Thyroid gland (tissue), 4 donors: ENCODE measurements around the gene ADARB2.

Experiments
- POLR2A ChIP-seq, 2 donors: fragments of 450-650 bp; IDR thresholded peaks; one replicate each; pipeline ENCODE4 v1.6.1; 2017; ENCODE audit warnings: antibody characterized with exemption in 2 of 2, mild to moderate bottlenecking in 2 of 2, moderate library complexity in 1 of 2
- TF ChIP-seq, protein P1 (sequence below), 6 experiments: fragments of 200-600 bp in 3 of 6; fragments of 450-650 bp in 3 of 6; sonication (generic) in 3 of 6; IDR thresholded peaks; one replicate each; pipeline ENCODE4 v1.5.1; 2016 to 2019; ENCODE audit warnings: antibody characterized with exemption in 6 of 6, mild to moderate bottlenecking in 2 of 6, inconsistent platforms in 1 of 6, moderate library complexity in 1 of 6

DNA sequence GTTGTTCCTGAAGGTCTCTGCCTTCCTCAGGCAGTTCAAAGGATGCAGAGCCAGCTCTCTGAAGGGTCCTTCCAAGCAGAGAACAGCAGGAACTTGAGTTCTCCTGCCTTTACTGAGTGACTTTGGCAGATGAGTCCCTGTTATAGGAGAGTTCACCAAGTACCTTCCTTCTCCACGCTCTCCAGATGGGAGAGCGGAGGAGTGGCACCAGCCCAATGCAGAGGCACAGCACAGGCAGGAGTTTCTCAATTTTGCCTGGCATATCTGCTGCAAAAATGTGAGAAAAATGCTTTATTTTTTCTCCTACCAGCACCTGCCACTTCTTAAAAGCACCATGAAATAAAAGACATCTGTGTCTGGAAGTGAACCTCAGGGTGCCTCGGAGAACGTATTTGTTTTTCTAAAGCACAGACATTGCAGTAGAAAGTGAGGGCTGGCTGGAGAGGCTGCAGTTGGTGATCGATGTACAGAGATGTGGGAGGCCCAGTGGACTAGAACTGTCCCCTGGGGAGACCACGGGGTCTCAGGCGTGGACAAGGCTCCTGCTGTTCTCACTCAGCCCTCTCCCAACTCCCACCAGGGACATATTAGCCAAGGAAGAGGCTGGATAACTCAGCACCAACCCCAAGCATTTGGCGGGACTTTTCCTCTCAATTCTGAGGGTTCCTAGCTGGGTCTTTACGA, 506.6 kb downstream of the ADARB2 start:
- no peak for TF ChIP-seq POLR2A (IDR thresholded peaks at IDR 0.05)
- TF ChIP-seq, protein P1, sequence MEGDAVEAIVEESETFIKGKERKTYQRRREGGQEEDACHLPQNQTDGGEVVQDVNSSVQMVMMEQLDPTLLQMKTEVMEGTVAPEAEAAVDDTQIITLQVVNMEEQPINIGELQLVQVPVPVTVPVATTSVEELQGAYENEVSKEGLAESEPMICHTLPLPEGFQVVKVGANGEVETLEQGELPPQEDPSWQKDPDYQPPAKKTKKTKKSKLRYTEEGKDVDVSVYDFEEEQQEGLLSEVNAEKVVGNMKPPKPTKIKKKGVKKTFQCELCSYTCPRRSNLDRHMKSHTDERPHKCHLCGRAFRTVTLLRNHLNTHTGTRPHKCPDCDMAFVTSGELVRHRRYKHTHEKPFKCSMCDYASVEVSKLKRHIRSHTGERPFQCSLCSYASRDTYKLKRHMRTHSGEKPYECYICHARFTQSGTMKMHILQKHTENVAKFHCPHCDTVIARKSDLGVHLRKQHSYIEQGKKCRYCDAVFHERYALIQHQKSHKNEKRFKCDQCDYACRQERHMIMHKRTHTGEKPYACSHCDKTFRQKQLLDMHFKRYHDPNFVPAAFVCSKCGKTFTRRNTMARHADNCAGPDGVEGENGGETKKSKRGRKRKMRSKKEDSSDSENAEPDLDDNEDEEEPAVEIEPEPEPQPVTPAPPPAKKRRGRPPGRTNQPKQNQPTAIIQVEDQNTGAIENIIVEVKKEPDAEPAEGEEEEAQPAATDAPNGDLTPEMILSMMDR (IDR thresholded peaks at IDR 0.05), result no peak
